Fibroblast of gingiva (primary cell): ENCODE data around the gene ZNF138.
"Not testable (repeated sequence)": the region's sequence is repeated elsewhere in the genome, so short reads cannot be mapped to it uniquely, and the experiment has no call there.

Source experiments
- DNase-seq: peaks from one replicate; pipeline ENCODE4 v3.0.0-alpha.2; 2011; ENCODE audit warnings: low read depth

Gene ZNF138

DNA sequence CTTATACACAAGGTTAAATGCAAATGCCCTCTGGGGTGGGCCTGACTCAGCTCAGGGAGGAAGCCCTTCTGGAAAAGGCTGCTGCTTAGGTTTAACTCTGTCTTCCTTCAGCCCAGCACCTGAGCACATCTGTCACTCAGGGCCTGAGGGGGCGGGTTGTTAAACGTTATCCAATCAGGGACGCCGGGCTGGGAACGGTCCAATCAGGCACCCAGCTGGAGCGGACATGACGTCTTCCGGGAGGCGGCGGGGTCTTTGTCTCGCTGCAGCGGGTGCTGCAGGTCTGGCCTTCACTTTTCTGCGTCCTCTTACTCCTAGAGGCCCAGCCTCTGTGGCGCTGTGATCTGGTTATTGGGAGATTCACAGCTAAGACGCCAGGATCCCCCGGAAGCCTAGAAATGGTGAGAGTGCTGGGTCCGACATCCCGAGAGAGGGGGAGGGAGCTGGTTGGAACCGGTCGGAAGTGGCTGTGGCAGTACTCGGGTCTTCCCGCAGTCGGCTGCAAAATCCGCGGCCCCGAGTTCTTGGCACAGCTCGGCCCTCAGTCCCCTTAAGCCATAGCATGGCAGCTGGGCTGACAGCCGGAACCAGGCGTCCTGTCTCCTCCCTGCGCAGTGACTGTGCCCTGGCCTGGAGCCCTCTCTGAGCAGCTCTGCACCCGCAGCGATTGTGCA lies at the start of gene ZNF138:
TSS of gene ZNF138 (plus strand) at position 258 of the 674 bp plus-strand sequence. CDS start at position 399, 141 bp downstream.
- DNase-seq = peak; percentile 89

DNA sequence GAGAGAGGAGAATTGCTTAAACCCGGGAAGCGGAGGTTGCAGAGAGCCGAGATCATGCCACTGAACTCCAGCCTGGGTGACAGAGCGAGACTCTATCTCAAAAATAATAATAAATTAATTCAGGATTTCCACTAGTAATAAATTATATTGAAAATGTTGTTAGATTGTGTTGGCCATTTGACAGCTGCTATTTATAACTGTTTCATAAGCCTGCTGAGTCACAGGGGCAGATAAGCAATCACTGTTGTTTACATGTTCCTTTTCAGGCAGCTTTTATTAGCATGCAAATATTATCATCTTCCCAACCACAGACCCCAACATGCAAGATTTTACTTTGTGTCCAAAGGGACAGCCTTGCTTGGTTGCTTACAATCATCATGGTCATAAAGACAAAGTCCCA lies 49.5 kb upstream of the ZNF138 start:
- no peak for DNase-seq

DNA sequence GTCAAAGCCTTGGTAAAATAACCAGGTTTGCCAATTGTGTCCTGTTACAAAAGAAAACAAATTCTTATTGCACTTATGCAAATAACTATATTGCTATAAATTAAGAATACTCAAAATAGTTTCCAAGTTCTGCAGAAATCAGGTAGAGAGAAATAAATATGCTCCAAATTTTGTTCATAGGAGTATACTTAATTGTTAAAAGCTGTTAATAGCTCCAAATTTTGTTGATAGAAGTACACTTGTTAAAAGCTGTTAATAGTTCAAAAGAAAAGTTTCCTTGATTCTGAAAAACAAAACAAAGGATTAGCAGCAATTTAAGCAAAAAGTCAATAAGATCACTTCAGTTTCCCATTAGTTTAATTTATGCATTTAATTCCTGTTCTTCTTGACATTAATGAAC lies 46.4 kb upstream of the ZNF138 start:
- no peak for DNase-seq

DNA sequence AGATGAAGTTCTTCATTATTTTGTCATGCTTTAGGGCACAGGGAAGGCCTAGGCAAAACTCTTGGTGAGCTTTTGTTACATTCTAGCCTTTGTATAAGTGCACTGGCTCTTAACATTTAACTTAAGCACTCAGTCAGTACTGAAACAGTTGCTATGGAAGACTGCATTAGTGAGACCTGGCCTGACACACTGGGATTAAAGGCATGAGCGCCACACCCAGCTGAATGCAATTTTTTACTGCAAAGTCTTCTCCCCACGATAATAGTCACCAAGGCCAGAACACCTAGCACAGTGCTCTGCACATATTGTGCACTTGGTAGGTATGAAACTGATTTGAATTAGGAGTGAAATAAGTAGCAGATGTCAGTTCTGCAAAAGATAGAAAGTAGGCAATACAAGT lies 41.2 kb upstream of the ZNF138 start:
- DNase-seq = no peak

DNA sequence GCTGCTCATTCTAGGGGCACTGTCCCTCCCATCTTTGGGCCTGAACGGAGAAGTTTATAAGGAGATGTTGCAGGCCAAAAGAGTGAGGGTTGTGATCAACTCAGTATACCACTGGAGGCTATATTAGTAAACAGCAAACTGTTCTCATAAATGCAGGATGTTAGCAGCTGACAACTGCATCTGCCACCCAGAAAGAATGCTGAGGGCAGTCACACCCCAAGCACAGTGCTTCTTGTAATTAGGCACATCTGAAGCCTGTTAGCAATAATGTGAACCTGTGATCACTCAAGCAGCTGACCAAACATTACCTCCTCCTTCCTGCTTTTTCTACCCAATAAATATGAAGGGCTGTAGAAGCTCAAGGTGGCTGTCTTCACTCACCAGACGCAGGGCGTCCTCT lies 38.4 kb upstream of the ZNF138 start:
- no peak for DNase-seq

DNA sequence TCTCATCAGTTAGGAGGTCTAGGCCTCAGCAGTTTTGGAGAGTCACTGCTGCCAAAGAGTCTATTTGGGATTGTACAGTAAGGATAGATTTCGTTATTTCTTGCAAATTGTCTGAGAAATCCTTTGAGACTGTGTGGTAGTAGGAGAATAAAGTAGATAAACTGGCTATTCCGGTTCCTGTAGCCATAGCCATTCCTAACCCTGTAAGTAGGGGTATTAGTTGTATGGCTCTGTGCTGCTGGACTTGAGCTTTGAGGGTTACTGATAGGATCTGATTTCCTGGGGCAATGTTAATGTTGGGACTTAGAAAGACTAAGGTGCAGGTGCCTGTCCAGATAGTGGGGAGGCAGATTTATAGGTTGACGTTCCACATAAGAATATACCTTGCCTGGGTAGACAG lies 36.1 kb upstream of the ZNF138 start:
- no peak for DNase-seq

DNA sequence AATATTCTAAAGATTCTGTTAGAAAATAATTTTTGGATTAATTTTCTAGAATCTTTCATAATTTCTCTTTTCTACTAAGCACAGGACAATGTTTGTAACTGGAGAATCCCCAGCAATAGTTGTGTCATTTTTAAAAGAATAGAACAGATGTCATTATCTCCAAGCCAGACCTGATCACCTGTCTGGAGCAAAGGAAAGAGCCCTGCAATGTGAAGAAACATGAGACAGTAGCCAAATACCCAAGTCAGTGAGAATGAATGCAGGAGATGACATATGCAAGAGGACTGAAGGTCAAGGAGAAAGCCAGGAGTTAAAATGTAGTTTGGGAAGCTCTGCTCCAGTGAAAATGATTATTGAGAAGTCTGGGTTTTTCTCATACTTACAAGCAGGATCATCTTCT lies 25.4 kb upstream of the ZNF138 start:
- no peak for DNase-seq

DNA sequence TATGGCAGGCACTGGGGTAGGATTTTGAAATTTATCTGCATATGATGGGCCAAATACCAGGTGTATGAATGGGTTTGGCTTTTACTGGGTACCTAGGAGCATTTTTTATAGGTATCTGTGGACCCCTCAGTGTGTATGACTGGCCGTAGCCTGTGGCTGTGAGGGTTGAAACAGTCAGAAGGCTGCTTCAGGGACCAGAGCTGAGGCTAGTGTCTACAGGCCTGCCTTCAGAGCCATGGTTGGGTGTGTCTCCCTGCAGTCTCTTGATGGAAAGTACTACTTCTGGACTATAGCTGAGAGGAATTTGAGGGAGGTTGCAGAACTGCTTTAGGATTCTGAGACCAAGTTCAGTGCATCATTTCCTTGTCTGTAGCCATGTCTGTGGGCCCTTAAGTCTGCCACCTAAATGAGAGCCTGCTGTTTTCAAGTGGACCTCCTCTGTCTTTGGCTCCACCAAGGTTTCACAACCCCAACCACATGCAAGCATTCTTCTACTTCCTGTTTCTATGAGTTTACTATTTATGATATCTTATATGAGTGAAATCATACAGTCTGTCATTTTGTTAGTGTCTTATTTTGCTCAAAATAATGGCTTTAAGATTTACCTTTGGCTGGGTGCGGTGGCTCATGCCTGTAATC lies 19.9 kb upstream of the ZNF138 start:
- no peak for DNase-seq

DNA sequence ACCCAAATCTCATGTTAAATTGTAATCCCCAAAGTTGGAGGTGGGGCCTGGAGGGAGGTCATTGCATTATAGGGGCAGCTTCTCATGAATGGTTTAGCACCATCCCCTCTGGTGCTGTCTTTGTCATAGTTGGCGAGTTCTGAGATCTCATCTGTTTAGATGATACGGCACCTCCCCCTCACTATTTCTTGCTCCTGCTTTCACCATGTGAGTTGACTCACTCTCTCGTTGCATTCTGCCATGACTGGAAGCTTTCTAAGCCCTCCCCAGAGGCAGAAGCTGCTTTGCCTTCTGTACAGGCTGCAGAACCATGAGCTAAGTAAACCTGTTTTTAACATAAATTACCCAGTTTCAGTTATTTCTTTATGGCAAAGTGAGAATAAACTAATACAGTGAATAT lies 18.9 kb upstream of the ZNF138 start:
- DNase-seq = no peak

DNA sequence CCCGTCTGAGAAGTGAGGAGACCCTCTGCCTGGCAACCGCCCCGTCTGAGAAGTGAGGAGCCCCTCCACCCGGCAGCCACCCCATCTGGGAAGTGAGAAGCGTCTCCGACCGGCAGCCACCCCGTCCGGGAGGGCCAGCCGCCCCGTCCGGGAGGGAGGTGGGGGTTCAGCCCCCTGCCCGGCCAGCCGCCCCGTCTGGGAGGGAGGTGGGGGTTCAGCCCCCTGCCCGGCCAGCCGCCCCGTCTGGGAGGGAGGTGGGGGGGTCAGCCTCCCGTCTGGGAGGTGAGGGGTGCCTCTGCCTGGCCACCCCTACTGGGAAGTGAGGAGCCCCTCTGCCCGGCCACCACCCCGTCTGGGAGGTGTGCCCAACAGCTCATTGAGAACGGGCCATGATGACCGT lies 9.4 kb upstream of the ZNF138 start:
- DNase-seq = not testable (repeated sequence)

DNA sequence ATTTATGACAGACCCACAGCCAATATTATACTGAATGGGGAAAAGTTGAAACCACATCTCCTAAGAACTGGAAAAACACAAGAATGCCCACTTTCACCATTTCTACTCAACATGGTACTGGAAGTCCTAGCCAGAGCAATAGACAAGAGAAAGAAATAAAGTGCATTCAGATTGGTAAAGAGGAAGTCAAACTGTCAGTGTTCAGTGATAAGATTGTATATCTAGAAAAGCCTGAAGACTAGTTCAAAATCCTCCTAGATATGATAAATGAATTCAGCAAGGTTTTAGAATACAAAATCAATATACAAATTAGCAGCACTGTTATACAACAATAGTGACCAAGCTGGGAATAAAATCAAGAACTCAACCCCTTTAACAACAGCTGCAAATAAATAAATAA lies 6.9 kb upstream of the ZNF138 start:
- no peak for DNase-seq

DNA sequence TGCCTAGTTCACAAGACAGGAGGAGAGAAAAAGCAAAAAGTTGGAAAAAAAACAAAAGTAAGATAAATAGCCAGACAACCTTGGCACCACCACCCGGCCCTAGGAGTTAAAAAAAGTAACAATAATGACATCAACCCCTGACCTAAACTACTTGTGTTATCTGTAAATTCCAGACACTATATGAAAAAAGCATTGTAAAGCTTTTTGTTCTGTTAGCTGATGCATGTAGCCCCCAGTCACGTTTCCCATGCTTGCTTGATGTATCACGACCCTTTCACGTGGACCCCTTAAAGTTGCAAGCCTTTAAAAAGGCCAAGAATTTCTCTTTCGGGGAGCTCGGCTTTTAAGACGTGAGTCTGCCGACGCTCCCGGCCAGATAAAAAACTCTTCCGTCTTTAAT lies 5.0 kb upstream of the ZNF138 start:
- DNase-seq = not testable (repeated sequence)

DNA sequence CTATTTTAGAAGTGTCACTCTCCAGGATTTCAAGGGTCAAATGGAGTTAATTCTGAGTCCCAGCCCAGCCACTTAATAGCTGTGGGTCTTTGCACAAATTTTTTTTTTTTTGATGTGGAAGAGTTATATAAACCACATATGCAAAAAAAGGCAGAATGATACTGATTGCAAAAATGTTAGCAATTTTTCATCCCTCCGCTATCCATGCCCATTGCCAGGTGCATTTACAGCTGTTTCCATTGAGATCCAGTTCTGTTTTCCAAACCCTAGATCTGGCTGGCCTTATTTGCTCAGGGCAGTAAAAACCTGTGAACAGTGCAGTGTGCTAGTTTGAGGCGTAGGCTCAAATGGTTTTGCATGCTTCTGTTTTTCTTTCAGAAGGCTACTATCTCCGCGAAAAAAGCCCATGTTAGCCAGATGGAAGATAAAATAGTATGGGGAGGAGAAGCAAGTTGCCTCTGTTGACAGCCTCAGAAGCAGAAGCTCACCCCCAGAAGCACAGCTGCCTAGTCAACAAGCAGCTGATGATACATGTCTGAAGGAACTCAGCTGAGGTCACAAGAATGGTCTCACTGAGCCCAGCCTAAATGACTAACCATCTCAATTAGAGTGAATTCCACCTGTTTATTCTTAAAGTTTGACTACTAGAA lies 997 bp upstream of the ZNF138 start:
- DNase-seq = no peak

DNA sequence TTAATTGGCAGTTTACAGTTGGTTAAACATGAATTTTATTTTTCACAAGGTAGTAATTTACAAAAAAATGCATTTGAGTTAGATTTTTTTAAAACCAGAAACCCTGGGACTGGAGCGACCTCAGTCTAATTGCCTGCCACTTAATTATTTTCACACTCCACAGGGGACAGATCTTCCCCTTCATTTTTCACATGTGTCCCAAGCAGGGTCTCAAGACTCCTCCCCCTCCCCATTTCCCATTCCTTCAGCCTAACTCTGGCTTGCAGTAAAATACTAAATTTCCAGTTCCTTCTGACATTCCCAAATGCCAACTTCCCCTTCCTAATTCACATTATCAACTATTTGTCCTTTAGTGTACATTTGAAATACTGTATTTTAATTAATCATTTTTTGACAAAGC lies 948 bp downstream of the ZNF138 start:
- DNase-seq = no peak

DNA sequence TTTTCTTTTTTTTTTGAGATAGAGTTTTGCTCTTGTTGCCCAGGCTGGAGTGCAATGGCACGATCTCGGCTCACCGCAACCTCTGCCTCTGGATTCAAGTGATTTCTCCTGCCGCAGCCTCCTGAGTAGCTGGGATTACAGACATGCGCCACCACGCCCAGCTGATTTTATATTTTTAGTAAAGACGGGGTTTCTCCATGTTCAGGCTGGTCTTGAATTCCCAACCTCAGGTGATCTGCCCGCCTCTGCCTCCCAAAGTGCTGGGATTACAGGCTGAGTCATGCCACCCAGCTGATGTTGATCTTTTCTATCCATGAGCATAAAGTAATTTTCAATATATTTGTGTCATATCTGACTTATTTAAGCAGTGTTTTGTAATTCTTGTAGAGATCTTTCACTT lies 4.9 kb downstream of the ZNF138 start:
- DNase-seq = not testable (repeated sequence)

DNA sequence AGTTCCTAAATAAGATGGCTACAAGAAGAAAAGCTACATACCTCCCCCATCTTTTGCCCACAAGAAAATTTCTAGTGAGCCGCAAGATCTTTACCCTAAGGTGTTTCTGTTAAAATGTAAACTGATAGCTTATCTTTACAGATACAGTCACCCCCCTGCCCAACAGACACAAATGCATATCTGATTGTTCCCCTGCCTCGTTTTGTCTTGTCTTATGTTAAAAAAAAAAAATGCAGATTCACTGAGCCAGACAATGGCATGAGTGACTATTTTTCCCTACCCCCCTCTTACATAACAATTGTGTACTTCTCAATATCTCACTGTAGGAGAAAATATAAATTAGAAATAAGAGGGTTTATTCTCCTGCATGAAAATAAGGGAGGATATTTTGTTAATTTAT lies 8.5 kb downstream of the ZNF138 start:
- DNase-seq = no peak

DNA sequence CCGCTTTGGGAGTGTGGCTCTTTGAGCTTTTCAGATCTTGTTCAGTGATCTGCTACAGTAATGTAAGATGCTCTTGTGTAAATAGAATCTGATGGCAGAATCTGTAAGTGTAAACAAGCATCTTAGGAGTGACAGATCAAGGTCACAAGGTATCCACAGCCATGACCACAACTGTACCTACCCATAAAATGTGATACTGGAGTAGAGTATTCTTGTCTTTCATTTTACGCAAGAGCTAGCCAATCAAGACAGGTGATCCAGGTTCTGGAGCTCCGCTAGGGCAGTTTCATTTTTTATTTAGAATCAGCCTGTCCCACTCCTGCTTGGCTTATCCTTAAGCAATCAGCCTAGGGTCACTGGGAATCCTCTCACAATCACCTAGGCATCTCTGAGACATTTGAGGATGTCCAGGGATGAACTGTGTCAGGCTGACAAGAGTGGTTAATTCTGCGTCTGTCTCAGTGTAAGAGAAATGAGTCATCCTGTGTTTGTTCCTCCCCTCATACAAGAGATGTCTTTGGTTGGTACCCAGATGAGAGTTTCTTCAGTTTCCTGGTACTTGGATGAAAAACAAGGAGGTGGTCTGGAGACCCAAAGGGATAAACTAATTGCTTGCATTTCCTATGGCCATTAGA lies 13.6 kb downstream of the ZNF138 start:
- DNase-seq = no peak

DNA sequence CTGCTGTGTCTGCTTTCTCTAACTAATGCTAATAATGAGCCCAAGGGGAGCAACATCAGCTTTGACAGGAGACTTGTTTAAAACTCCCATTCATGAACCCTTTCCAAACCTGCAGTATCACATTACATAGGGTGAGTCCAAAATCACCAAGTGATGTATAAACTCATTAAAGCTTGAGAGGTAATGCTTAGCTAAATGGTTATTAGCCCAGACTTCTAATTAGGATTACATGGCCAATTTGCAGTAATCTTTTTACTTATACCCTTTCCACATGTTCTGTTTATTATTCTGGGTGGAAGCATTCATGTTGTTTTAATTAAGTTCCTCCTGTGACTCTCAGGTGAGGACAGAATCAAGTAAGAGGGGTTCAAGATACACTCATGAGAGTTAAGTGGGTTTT lies 17.5 kb downstream of the ZNF138 start:
- no peak for DNase-seq

DNA sequence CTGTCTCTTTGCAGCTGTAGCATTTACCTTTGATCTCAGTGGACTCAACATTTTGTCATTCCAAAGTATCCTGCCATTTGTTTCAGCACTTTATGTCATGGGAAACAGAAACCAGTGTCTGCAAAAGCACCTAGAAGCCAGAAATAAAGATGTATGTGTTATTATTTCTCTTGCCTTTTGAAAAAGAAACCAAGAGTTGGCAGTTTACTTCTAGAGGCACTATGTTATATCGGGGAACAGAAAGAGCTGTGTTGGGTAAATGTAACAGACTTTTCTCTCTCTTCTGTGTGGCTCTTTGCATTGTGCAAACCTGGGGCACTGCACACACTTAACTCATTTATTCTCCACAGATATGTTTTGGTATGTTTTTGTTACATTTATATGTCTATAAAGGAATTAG lies 36.7 kb downstream of the ZNF138 start:
- DNase-seq = no peak

DNA sequence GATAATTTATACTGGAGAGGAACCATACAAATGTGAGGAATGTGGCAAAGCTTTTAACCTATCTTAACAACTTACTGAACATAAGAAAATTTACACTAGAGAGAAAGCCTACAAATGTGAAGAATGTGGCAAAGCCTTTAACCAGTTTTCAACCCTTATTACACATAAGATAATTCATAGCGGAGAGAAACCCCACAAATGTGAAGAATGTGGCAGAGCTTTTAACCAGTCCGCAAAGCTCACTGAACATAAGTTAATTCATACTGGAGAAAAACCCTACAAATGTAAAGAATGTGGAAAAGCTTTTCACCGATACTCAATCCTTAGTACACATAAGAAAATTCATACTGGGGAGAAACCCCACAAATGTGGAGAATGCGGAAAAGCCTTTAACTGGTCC lies 37.9 kb downstream of the ZNF138 start:
- no peak for DNase-seq

DNA sequence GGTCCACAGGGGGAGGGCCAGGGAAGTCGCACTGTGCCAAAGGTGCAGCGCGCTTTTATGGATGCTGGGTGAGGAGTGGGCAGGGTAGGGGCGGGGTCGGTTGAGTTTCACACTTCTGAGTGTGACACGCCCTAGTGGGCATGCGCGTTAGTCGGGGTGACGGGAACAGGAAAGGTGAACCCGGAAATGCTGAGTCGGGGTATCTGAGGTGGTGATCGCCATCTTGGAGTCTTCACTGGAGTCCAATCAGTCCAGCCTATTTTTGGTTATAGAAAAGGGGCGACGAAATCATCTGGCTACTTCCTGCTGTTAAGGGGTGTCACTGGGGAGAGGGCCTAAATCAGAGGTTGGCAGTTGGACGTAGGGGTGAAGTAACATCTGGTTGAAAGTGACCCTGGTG lies 40.8 kb downstream of the ZNF138 start:
- no peak for DNase-seq

DNA sequence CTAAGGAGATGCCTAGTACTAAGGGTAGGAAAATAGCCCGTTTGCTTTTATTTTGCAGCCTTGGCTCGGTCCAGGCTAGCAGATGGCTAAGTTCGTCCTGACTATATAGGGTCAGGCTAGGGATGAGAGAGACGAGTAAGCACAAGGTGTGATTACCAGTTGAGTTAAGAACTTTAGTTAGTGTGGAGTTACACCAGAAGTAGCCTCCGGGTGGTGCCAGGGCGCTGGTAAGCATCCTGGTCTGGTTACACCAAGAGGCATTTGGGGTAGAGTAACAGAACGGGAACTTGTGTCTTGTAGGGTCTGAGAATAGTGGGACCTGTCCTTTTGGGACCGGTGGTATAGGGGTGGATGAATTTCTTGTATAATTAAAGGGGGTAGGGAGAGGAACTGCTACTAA lies 41.6 kb downstream of the ZNF138 start:
- not testable (repeated sequence) for DNase-seq

DNA sequence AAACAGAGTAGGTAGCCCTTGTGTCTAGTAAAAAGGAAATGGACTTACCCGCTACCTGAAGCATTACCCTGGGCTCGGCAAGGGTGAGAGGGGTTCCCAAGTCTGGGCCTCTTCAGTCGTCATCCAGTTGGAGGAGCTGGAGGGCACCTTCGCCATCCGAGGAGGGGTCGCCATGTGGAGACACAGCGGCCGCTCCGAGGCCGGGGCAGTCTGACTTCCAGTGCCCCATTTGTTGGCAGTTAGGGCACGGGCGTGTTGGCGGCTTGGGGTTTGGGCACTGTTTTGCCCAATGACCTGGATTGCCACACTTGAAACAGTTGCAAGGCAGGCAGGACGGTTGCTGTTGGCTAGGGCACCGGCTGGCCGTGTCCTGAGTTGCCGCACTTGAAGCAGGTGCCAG lies 43.8 kb downstream of the ZNF138 start:
- not testable (repeated sequence) for DNase-seq
